Activated CD8-positive, alpha-beta T cell treated with anti-CD3 and anti-CD28 coated beads for 36 hours (primary cell): ENCODE measurements around the gene CARD9. TPM values are rescaled to one million over a fixed set of nuclear protein-coding genes. Genes with fewer than 3 reads are reported as not detected.

Experiments used
- ATAC-seq: fragments of 200-7000 bp; cut with Tn5 transposase; one replicate; pipeline ENCODE4 v1.10.0; 2021; ENCODE audit warnings: mild to moderate bottlenecking, moderate library complexity
- CTCF ChIA-PET: fragments of 350-600 bp; sonication (Branson Sonifier 250); formaldehyde crosslinking; loops from one replicate; lab custom pipeline; 2021; ENCODE audit warnings: antibody characterized with exemption; lab: Charles Lee
- POLR2A ChIA-PET: fragments of 350-600 bp; sonication (Branson Sonifier 250); formaldehyde crosslinking; loops from one replicate; lab custom pipeline; 2021; ENCODE audit warnings: antibody characterized with exemption; lab: Charles Lee
- DNase-seq: peaks from one replicate; pipeline ENCODE4 v3.0.0-alpha.2; 2020
- H3K27ac Mint-ChIP-seq: one replicate; pipeline ENCODE4 v1.8.0; 2021; ENCODE audit warnings: mild to moderate bottlenecking, mixed read lengths
- H3K27me3 Mint-ChIP-seq: one replicate; pipeline ENCODE4 v1.8.0; 2021; ENCODE audit warnings: mixed read lengths
- H3K36me3 Mint-ChIP-seq: one replicate; pipeline ENCODE4 v1.8.0; 2021; ENCODE audit warnings: low read depth, mixed read lengths
- H3K4me1 Mint-ChIP-seq: one replicate; pipeline ENCODE4 v1.8.0; 2021; ENCODE audit warnings: low read depth, mixed read lengths
- H3K4me3 Mint-ChIP-seq: one replicate; pipeline ENCODE4 v1.8.0; 2021; ENCODE audit warnings: mild to moderate bottlenecking, moderate library complexity, mixed read lengths
- H3K9me3 Mint-ChIP-seq: one replicate; pipeline ENCODE4 v1.8.0; 2021; ENCODE audit warnings: mixed read lengths
- intact Hi-C: fragments of 100-400 bp; cut with micrococcal nuclease; formaldehyde crosslinking; loops from one replicate; pipeline ENCODE4 v1.10.0; 2022
- total RNA-seq, 2 experiments: library from RNA; stranded (reverse); gene quantifications; one replicate each; pipeline ENCODE4 v1.2.3, GENCODE V29; 2021
- TF ChIP-seq, protein P1 (sequence below): fragments of 200-600 bp; IDR thresholded peaks from one replicate; pipeline ENCODE4 v1.8.0; 2022; ENCODE audit warnings: antibody characterized with exemption, mild to moderate bottlenecking

Gene CARD9
- total RNA-seq, 2 experiments from 2014 or later: 6.8 to 7.1 TPM

DNA sequence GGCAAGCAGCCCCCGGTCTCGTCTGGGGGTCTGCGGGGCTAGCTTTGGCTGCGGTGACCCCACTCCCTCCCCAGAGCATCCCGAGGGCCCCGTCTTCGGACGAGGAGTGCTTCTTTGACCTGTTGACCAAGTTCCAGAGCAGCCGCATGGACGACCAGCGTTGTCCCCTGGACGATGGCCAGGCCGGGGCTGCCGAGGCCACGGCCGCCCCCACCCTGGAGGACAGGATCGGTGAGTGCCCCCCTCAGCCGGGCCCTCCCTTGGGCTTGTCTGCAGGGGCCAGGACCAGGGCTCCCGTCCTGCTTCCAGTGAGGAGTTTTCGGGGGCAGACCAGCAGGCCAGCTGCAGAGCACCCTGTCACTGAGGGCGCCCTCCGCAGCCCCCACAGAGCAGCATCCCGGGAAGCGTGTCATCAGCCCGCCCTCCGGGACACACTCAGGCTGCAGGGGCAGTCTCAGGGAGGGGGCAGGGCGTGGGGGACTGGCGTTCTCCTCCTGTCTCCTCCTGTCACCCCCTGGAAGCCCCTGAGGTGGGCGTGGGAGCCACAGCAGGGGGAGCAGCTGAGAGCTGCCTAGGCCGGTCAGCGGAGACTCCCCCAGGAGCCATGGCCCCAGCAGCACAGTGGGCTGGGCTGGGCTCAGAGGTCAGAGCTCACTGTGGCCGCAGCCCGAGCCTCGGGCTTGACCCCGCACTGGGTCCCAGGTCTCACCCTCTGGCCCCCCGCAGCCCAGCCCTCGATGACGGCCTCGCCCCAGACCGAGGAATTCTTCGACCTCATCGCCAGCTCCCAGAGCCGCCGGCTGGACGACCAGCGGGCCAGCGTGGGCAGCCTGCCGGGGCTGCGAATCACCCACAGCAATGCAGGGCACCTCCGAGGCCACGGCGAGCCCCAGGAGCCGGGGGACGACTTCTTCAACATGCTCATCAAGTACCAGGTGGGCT lies 17.6 kb downstream of the CARD9 start:
- CTCF ChIA-PET: interaction anchor here (1.0 kb wide), 1 partner anchor 45 kb away, joined by 3 read pairs; no protein-coding TSS in a partner anchor
- intact Hi-C loops: no loop called here

DNA sequence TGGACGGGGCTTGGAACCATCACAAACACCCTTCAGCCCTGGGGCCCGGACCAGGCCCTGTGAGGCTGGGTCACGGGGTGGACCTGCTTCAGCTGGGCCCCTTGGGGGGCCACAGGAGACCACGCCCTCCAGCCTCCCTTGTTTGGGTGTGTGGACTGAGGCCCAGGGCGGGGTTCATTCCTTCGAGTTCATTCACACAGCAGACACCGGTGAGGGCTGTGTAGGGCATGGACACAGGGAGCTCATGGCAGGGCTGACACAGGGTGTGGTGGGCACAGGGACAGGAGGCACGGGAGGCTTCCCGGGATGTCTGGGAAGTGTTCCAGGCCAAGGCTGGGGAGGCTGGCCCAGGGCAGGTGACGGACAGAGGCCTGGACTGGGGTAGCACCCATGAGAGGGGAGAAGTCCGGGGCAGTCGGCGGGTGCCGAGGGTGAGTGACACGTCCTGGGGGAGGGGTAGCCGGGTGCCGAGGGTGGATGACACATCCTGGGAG lies 18.8 kb downstream of the CARD9 start:
- POLR2A ChIA-PET: interaction anchor here (0.6 to 1.5 kb wide), 3 partner anchors 9 to 106 kb away, joined by 3 to 4 read pairs (median 3); partner anchors contain the start of gene DNLZ
- Mint-ChIP-seq H3K4me3 (no peak overlapping the region), H3K4me1 (no peaks in the 10 kb centered on the region), H3K27ac (no peak overlapping the region), H3K9me3 (no peaks in the 10 kb centered on the region), H3K27me3 (no peaks in the 10 kb centered on the region), H3K36me3 (no peaks in the 10 kb centered on the region)
- DNase-seq (no peak), ATAC-seq (no peak)
- intact Hi-C loops: no loop called here
- TF ChIP-seq, protein P1, sequence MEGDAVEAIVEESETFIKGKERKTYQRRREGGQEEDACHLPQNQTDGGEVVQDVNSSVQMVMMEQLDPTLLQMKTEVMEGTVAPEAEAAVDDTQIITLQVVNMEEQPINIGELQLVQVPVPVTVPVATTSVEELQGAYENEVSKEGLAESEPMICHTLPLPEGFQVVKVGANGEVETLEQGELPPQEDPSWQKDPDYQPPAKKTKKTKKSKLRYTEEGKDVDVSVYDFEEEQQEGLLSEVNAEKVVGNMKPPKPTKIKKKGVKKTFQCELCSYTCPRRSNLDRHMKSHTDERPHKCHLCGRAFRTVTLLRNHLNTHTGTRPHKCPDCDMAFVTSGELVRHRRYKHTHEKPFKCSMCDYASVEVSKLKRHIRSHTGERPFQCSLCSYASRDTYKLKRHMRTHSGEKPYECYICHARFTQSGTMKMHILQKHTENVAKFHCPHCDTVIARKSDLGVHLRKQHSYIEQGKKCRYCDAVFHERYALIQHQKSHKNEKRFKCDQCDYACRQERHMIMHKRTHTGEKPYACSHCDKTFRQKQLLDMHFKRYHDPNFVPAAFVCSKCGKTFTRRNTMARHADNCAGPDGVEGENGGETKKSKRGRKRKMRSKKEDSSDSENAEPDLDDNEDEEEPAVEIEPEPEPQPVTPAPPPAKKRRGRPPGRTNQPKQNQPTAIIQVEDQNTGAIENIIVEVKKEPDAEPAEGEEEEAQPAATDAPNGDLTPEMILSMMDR: no peak
- CTCF ChIA-PET: no interaction called here

More for the DNA sequence above, 17.6 kb downstream of the CARD9 start:
- Mint-ChIP-seq H3K9me3 (no peaks in the 10 kb centered on the region), H3K4me3 (no peak overlapping the region), H3K4me1 (no peaks in the 10 kb centered on the region), H3K36me3 (no peaks in the 10 kb centered on the region), H3K27me3 (no peaks in the 10 kb centered on the region), H3K27ac (no peak overlapping the region)
- no peak for ATAC-seq
- TF ChIP-seq, protein P1: no peak
- POLR2A ChIA-PET: interaction anchor here (0.5 to 0.8 kb wide), 2 partner anchors 37 to 370 kb away, joined by 3 read pairs; no protein-coding TSS in a partner anchor
- no peak for DNase-seq

DNA sequence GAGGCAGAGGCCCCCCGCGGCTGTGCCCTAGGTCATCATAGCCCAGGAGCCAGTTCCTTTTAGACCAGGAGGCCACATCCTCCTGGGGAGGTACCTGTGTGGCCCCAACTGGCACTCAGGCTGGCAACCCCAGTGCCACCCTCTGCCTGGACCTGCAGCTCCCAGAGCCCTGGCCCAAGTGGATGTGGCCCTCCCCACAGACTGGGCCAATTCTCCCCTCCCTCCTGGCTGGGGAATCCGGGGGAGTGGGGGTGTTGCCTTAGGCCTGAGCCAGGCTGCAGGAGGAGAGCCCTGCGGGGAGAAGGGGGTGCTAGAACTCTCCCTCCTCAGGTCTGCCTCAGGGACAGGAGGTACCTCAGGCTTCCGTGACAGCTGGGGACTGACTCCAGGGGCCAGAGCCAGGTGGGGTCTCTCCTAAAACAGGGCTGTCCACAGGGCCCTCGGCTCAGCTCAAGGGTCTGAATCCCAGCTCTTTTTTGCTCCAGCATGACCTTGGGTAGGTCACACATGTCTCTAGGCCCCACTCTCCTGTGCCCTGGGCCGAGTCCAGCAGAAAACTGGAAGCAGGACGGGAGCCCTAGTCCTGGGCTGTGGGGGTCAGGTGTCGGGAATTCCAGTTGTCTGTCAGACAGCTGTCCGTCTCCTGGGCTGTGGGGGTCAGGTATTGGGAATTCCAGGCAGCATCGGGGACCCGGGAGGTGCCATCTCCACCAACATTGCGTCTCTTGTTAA lies 19.5 kb downstream of the CARD9 start:
- ChIA-PET POLR2A (interaction anchor here (0.8 to 1.5 kb wide), 3 partner anchors 9 to 14 kb away, joined by 3 to 4 read pairs (median 3); partner anchors contain the start of gene DNLZ), CTCF (no interaction called here)
- TF ChIP-seq, protein P1: no peak
- Mint-ChIP-seq H3K36me3 (no peaks in the 10 kb centered on the region), H3K27me3 (no peaks in the 10 kb centered on the region), H3K4me3 (no peak overlapping the region), H3K9me3 (no peaks in the 10 kb centered on the region), H3K27ac (no peak overlapping the region), H3K4me1 (no peaks in the 10 kb centered on the region)
- no peak for DNase-seq
- no peak for ATAC-seq
- intact Hi-C loops: no loop called here

DNA sequence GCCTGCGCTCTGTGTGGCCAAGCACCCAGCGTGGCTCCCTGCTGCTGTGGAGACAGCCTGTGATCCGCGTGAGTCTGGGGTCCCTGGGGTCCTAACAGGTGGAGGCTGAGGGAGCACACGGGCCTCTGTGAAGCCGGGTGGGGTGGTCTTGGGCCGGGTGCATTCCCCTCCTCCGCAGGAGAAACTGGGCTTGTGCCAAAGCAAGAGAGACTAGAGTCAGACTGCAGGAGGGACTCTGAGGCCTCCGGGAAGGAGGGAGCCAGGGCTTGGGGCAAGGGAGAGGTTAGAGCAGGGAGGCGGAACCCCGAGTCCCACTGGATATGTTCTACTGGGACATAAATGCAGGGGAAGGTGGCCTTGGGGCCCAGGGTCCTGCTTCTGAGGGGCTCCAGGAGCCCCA lies 20.4 kb downstream of the CARD9 start:
- H3K4me1 Mint-ChIP-seq: no peaks in the 10 kb centered on the region
- ChIA-PET POLR2A (interaction anchor here (0.9 to 1.5 kb wide), 2 partner anchors 10 to 13 kb away, joined by 3 to 4 read pairs; partner anchors contain the start of gene DNLZ), CTCF (no interaction called here)
- no peak overlapping the region for H3K27ac Mint-ChIP-seq
- no peak for ATAC-seq
- no peak for DNase-seq
- H3K4me3 Mint-ChIP-seq: no peak overlapping the region
- H3K27me3 Mint-ChIP-seq: no peaks in the 10 kb centered on the region
- intact Hi-C loops: no loop called here
- no peaks in the 10 kb centered on the region for H3K36me3 Mint-ChIP-seq
- TF ChIP-seq, protein P1: no peak
- no peaks in the 10 kb centered on the region for H3K9me3 Mint-ChIP-seq
